ENCODE results near the gene TRPM3.

Gene TRPM3

DNA sequence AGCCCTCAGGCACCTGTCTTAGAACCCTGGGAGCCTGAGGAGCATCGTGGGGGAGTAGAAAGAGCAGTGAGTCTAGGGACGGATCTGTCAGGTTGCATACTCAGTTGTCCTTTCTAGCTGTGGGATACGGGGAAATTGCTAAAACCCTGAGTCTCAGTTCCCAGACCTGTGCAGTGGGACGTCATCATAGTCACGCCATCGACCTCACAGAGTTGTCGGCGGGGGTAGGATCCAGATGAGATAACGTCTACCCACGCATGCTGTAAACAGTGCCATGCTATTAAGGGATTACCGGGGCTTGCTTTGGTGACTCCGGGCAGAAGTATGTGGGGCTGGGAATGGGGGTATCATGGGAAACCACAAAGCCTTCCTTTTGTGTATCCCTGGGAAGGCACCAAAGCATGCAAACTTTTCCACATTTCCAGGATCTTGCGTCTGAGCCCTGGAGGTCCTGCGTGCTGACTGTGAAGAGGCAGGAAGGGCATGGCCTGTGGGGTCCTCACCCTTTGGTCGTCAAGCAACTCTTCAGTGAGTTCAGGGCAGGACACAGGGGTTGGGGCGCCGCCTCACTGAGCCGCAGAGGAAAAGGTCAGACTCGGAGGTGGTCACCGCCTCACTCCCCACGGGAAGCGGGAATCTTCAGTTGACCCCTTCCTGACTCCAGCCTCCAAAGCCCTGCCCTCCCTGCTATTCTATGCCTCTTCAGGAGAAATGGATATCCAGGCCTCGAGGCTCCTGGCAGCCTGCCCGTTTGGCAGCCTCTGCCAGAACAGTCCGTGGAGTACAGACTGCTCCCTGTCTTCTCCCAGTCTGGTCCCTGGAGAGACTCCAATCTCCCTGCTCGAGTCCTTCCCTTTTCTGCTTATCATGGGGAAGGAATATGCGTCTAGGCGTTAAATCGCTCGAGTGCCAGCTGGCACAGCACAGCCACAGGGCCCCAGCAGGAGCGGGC is 520.1 kb downstream of the TRPM3 start:
- peak; percentile 67 for DNase-seq

DNA sequence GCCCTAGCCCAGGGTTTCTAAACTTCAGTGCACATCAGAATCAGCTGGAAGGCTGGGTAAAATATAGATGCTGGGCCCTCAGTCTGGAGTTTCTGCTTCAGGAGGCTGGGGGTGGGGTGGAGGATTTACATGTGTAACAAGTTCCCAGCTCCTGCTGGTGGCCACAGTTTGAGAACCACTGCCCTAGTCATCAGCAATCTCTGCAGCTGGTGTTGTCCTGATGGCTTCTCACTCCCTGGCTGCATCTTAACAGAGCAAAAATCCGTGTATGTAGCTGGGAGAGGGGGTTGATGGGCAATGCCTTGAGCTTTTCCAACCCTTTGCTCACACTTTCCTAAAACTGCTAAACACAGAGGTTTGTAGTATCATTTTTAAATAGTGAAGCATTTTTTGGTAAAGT is 520.9 kb downstream of the TRPM3 start:
- DNase-seq, result peak; percentile 60

DNA sequence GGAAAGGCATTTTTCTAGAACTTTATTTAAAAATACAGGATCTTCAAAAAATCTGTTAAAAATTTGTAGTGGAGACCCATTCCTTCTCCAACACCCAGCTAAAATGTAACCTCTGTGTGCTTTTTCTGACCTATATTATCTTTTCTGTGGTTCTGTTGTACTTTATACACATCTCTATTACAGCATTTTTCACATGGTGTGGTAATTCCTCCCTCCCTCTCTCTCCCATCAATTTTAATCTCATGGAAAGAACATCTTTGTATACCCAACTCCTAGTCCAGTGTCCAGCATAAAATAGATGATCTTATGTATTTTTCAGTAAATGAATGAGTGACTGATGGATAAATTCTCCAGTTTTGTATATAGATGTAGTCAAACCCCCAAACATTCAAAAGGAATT is 523.5 kb downstream of the TRPM3 start:
- no peak for DNase-seq

DNA sequence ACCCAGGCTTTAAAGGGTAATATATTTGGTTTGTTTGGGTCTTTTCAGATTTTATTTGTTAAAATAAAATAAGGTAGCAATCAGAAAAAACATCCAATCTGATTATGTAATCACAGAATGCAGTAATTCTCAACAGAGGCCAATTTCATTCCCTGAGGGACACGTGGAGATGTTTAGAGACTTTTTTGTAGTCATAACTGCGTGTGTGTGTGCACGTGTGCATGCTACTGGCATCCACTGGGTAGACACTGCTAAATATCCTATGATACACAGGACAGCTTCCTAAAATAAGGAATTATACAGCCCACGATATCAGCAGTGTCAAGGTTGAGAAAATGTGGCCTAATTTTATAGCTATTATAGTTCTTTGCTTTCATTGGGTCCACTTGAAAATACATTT is 526.2 kb downstream of the TRPM3 start:
- no peak for DNase-seq

DNA sequence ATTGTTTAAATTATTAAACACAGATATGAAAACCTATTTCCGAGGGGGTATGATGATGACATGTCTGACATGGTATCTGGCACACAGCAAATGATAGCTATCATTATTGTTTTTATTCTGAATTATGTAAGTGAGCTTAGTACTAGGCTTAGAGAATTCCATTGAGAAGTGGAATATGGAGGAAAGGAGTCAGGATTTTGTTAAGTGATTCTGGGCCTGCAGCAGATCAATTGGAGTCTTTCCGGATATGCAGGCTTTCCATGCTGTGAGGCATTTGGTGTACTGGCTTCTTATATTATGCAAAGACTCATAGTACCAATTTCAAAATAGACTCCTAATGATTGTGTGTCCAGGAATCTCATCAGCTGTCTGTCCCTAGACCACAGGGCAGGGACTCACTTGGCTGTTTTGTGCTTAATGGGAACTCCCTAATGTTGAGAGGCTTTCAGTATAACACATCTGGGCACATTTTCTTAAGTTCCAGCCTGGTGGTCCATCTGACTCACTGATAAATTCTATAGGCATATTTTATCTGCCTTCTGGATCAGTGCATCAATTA is 527.0 kb downstream of the TRPM3 start:
- peak; percentile 15 for DNase-seq

GRCh38 chr9:70593241-70593640 is 528.2 kb downstream of the TRPM3 start:
- no peak for DNase-seq

GRCh38 chr9:70590315-70590677 is 531.1 kb downstream of the TRPM3 start:
- DNase-seq, result no peak

- DNase-seq, result no peak
These were observed 531.7 kb downstream of the TRPM3 start for GRCh38 chr9:70589571-70590314.

DNA sequence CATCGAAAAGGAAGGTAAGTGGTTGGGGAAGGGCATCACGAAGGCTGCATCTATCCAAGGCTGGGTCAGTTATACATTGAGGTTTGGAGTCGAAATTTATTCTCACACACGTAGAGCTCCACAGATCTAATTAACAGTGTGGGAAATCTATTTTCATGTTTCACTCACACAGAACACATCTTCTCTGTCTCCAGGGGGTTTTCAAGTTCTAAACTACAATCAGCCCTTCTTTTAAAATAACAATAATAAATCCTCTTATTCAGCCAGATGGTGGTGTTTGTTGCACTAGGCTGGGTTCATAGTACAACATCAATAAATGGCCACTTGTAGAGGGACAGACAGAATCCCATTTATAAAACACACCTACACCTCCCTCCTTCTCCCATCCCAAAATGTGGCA is 532.4 kb downstream of the TRPM3 start:
- DNase-seq, result no peak

GRCh38 chr9:70588381-70588780 is 533.0 kb downstream of the TRPM3 start:
- DNase-seq, result no peak

- DNase-seq, result no peak
These were observed 534.2 kb downstream of the TRPM3 start for GRCh38 chr9:70587201-70587600.

- no peak for DNase-seq
These were observed 534.9 kb downstream of the TRPM3 start for GRCh38 chr9:70586476-70586875.

DNA sequence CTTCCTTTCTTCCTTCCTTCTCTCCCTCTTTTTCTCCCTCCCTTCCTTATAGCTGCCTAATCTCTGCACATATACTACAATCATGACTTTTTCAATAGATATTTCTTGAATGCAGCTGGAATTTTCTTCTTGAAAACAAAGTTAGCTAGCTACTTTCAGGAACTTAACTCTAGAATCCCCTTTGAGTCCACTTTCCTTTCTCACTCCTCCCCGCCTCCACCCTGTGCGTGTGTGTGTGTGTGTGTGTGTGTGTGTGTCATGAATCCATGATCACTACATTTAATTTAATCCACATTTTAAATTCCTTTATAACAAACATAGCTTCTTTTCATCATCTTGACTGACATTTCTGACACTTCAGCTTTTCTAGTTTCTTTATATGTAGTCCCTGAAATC is 539.5 kb downstream of the TRPM3 start:
- no peak for DNase-seq

DNA sequence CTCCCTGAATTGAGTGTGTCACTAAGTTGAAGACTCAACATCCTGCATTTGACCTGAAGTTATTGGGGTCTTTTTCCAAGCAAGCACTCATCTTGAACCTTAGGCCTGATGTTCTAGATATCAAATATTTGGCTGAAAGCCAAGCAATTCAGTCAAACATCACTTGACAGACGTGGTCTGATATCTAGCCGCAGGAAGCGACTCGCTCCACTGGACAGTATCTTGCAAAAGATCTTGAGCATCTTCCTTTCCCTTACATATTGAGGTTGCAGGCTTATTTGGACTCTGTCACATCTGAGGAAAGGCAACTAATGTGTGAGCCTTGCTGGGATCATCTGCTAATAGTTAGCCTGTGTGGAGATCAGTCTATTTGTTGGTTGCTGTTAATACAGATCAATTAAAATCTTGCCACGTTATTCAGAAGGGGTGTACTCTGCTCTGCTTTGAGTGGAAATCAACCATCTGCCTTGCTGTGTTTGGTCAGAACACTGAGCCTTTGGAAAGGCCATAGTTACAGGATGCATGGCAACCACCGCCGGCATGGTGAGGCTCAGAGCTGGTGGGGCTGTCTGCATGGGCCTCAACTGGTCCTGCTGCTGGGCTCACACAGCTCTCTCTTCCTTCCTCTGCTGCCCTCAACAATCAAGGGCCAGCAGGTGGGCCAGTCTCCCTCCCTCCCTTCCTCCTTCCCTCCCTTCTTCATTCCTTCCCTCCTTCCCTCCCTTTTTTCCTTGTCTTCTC is 540.0 kb downstream of the TRPM3 start:
- no peak for DNase-seq

DNA sequence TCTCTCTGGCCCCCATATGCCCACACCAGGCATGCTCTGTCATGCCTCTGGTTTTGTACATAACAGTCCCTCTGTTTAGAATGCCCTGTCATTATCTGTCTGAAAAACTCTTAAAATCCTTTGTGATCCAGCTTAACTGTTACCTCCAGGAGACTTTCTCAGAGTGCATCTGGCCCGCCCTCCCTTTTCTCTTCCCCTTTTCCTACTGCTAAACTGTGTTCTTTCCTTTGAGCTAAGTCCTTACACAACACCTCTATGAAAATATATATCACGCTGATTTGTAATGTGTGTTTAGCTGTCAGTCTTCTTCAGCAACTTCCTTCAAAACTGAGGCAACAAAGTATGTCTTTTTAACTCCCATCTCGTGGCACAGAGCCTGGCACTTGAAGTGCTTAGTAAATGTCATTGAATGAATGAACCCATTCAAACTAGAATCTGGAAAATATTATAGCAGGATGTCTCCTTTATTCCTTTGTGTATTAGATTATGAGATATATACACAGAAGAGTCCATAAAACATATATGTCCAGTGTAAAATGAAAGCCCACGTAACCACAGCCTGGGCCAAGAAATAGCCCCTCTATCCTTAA is 540.7 kb downstream of the TRPM3 start:
- peak; percentile 7 for DNase-seq

DNA sequence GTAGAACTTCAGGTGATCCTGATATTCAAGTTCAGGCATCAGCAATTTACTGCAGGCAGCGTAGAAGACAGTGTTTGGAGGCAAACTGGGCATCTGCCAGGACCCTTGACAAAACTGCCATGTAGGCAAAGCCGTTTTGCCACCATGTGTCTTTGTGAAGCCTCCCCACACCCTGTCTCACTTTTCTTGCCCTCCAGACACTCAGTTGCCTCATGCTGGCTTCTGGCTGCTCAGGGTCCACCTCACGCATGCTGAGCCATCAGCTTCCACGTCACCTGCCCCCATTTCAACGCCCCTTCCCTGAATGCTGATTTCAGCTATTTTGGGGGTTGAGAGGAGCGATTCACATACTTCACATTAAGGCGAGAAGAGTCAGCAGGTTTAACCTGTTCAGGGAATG is 541.7 kb downstream of the TRPM3 start:
- DNase-seq, result no peak

DNA sequence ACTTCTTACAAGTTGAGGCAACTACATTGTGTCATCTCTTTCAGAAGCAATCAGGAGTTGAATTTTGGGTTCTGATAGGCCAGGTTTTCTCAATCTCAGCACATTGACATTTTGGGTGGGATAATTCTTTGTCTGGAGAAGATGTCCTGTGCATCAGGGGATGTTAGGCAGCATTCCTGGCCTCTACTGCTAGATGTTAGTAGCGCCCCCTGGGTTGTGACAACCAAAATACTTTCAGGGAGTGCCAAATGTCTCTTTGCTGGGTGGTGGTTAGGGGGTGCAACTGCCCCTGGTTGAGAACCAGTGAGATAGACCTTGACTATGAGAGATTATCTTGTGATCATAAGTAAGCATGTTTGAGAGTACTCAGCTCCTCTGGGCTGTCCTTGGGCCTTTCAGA is 542.7 kb downstream of the TRPM3 start:
- DNase-seq, result no peak

GRCh38 chr9:70577671-70578070 is 543.8 kb downstream of the TRPM3 start:
- DNase-seq, result no peak

DNA sequence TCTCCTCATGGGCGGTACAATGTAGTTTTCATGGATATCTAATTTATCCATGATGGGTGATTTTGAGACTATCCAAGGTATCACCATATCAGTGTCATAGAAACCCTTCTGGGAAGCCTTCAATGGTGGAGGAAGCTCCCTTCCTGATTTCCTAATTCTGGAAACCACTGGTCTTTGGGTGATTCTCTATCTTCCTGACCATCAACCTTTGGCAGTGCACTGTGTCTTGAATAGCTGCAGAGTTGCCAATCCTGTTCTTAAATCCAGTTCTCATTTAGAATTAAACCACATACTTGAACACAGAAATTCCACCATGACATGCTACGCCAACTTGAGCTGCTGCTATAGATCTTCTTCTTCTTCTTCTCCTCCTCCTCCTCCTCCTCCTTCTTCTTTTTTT is 545.3 kb downstream of the TRPM3 start:
- no peak for DNase-seq

- no peak for DNase-seq
These were observed 547.1 kb downstream of the TRPM3 start for GRCh38 chr9:70574151-70574837.

- DNase-seq, result no peak
These were observed 548.1 kb downstream of the TRPM3 start for GRCh38 chr9:70573308-70573707.

DNA sequence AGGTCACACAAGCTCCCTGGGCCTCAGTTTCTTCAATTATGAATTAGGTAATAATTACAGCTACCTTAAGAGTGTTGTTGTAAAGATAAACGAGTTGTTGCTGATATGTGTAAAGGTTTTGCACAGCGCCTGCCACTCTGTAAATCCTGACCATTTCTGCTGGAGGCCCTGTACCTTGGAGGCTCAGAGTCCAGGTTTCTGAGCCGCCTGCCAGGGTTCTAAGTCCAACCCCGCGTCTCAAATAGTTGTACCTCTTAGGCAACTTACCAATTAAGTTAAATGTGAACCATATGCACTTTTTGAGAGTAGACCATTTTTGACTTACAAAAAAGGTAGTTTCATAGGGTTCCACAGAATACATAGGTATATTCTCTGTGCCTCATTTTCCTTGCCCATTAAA is 550.2 kb downstream of the TRPM3 start:
- no peak for DNase-seq
